NCI-H2171 treated with DMSO at 0.1 percent for 48 hours (cell line): Measurements from ENCODE around the gene DUSP22.
"Not testable (repeated sequence)": the region's sequence is repeated elsewhere in the genome, so short reads cannot be mapped to it uniquely, and the experiment has no call there.

Experiments used
- DNase-seq: peaks from one replicate; lab custom pipeline; 2025; lab: John Stamatoyannopoulos, UW

The DUSP22 gene

DNA sequence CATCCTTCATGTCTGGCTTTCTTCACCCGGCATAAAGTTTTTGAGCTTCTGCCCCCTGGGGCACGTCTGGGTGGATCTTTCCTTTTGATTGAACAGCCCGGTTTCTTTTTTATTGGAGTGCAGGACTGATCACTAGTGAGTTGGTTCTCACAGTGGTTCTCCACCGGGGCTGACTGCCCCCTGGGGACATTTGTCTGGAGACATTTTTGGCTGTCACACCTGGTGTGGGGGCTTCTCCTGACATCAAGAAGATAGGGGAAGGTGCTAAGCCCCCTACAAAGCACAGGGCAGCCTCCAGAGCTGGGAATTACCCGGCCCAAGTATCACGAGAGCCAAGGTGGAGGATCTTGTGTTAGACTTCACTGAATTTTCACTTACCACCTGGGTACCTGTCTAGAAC, 73.5 kb downstream of the DUSP22 start:
- DNase-seq, result no peak

- no peak for DNase-seq
These were observed 74.4 kb downstream of the DUSP22 start for GRCh38 chr6:366389-367297.

DNA sequence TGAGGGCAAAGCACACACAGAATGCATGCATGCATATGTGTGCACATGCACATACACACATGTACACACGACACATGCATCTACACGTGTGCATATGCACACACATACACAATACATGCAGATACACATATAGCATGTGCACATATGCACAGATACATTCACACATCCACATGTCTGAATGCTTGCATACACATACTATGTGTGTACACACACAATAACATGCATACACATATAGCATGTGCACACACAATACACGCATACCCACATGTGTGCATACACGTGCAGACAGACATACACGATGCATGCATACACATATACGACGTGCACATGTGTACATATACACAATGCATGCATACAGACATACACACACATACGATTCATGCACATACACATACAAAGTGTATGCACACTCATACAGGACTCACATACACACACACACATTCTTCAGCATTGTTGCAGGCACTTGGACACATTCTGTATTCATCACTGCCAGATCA, 75.1 kb downstream of the DUSP22 start:
- DNase-seq, result no peak

DNA sequence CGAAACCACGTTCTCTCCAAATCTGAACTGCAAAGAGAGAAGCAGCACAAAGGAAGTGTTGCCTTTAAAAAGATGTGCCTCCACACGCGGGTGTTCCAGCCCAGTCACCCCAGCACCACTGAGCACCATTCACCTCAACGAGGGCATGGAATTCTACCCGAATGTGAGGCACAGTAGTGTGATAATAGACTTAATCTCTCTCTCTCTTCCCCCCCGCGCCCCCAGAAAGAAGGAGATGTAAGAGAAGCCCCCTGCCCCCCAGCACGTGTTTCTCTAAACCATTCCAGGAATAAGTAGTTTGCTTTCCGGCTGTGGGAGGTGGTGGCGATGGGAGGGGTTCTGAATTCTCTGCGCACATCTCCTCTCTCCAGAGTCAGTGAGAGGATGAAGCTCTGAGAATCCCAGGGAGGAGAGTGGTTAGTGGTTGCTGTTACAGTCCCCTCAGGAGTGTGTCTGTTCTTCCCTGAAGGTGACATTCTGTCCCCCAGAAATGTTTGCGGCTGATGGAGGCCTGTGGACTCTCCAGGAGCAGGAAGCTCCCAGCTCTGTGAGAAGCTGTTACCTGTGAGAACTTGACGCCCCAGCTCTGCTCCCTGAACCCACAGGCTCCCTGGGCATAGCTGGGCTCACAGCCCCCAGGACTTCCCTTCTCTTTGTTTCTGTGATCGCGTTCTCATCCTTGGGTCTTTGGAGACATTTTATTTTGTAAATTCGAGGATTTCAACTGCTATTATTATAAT, 75.8 kb downstream of the DUSP22 start:
- DNase-seq, result no peak

- DNase-seq, result no peak
These were observed 77.5 kb downstream of the DUSP22 start for GRCh38 chr6:369559-370431.

GRCh38 chr6:370555-370954, 78.3 kb downstream of the DUSP22 start:
- DNase-seq, result no peak

- DNase-seq, result not testable (repeated sequence)
These were observed 79.6 kb downstream of the DUSP22 start for GRCh38 chr6:371851-372250.

- no peak for DNase-seq
These were observed 80.1 kb downstream of the DUSP22 start for GRCh38 chr6:372336-372911.

GRCh38 chr6:373031-373430, 80.7 kb downstream of the DUSP22 start:
- no peak for DNase-seq

GRCh38 chr6:373773-374724, 81.8 kb downstream of the DUSP22 start:
- no peak for DNase-seq

DNA sequence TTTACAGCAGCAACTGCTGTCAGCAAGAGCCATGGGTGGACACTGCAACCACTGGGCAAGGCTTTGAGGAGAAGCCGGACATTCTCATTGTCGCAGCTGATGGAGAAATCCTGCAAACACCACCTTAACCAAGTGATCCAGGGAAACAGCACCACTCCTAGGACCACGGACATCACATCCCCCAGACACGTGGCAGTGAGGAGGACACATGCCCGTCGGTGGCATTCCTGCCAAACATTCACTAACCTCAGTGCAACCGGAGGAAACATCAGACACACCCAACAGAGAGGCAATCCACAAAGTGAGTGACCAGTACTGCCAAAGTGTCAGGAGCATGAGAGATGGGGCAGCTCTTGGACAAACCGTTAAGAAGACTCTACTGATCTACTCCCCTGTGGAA, 82.7 kb downstream of the DUSP22 start:
- DNase-seq, result no peak

GRCh38 chr6:376827-377640, 84.7 kb downstream of the DUSP22 start:
- no peak for DNase-seq

- DNase-seq, result not testable (repeated sequence)
These were observed 85.3 kb downstream of the DUSP22 start for GRCh38 chr6:377641-378020.

- no peak for DNase-seq
These were observed 86.0 kb downstream of the DUSP22 start for GRCh38 chr6:378090-378957.

GRCh38 chr6:378958-379409, 86.7 kb downstream of the DUSP22 start:
- DNase-seq, result no peak

GRCh38 chr6:379410-380181, 87.3 kb downstream of the DUSP22 start:
- no peak for DNase-seq
